ENCODE measurements around the gene PITPNC1.

The PITPNC1 gene

DNA sequence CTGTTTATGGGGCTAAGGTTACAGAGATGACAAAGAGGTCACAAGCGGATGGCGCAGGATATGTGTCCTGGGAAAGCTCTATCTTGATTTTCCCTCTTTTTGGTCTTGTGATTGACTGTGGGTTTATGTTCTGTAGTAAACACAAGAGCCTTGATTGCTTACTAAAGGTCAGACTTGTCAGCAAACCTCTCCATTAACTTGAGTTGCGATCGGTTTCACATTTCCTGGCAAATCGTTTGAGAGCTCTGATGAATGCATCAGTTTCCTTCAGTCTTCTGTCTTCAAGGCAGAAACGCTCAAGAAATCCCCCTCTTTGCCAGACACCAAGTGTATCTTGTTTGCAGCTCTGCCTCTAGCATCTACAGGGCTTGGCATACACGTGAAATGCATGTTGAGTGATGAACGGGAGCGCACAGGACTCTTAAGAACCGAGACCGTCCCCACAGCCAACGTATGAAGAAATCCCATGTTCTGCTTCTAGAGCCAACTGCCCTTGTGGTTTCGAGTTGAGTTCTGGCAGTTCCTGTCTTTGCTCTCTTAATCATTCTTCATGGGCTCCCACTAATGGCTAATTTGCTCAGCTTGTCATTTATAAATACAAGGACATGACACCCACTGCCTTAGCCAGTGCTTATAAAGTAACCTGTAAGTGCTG, 143.3 kb downstream of the PITPNC1 start:
- Histone ChIP-seq H3K9ac (no peak overlapping the region), H3K4me2 (no peak overlapping the region), H2AFZ (ENCODE audit: low read depth) (no peak overlapping the region), H3K4me1 (ENCODE audit: low read depth, poor library complexity, severe bottlenecking) (no peaks in the 10 kb centered on the region), H3K79me2 (ENCODE audit: insufficient read depth, low read depth) (peaks cover 15% of the 10 kb centered on the region; the same call in 1 of the 2 replicates), H3K27ac (no peak overlapping the region), H4K20me1 (ENCODE audit: insufficient read depth) (no peaks in the 10 kb centered on the region), H3K4me3 (IDR thresholded peaks at IDR 0.05; ENCODE audit: insufficient read depth, low read depth, low read length) (no peak overlapping the region), H3K36me3 (ENCODE audit: insufficient read depth) (no peaks in the 10 kb centered on the region), H3K27me3 (ENCODE audit: insufficient read depth, low read depth) (no peaks in the 10 kb centered on the region)
- TF ChIP-seq, protein P1, sequence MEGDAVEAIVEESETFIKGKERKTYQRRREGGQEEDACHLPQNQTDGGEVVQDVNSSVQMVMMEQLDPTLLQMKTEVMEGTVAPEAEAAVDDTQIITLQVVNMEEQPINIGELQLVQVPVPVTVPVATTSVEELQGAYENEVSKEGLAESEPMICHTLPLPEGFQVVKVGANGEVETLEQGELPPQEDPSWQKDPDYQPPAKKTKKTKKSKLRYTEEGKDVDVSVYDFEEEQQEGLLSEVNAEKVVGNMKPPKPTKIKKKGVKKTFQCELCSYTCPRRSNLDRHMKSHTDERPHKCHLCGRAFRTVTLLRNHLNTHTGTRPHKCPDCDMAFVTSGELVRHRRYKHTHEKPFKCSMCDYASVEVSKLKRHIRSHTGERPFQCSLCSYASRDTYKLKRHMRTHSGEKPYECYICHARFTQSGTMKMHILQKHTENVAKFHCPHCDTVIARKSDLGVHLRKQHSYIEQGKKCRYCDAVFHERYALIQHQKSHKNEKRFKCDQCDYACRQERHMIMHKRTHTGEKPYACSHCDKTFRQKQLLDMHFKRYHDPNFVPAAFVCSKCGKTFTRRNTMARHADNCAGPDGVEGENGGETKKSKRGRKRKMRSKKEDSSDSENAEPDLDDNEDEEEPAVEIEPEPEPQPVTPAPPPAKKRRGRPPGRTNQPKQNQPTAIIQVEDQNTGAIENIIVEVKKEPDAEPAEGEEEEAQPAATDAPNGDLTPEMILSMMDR (conservative IDR thresholded peaks at IDR 0.05; ENCODE audit: low read depth, low read length) = no peak

DNA sequence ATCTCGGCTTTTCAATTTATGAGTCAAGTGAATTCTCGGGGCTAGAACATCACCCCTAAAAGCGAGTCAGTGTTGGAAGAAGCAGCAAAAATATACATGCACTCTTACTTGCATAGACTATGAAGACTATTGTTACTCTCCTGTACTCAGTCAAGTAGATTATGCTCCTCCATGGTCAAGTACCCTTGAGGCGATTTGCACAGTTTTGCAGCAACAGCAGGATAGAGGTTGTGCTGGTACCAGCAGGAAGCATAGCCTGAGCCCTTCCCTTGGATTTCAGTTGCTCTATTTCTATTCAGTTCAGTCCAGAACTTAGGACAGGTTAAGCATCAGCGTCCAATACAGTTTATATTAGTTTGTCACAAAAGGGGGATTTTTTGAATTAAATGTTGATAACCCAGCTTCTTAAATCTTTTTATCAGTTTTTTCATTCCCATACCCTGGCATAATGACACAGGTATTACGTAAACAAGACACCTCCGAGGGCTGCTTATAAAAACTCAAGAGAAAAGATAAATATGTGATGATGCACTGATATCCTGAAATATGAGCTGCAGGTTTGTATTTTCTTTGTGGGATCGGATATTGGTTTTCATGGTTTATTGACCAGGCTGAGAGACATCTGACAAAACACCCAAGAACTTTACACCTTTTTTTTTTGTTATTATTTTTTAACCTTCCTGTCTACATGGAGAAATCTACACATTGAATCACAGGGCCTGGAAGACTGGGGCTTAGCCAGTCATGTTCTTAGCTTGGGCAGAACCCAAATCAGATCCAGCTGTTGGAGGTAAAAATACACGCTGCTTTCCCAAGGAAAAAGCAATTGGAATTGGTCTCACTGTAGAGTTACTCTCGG, 144.1 kb downstream of the PITPNC1 start:
- Histone ChIP-seq H3K27me3 (ENCODE audit: insufficient read depth, low read depth) (no peaks in the 10 kb centered on the region), H3K4me3 (IDR thresholded peaks at IDR 0.05; ENCODE audit: insufficient read depth, low read depth, low read length) (no peak overlapping the region), H3K9ac (no peak overlapping the region), H3K79me2 (ENCODE audit: insufficient read depth, low read depth) (peaks cover 15% of the 10 kb centered on the region; the same call in 1 of the 2 replicates), H4K20me1 (ENCODE audit: insufficient read depth) (no peaks in the 10 kb centered on the region), H3K4me2 (no peak overlapping the region), H3K4me1 (ENCODE audit: low read depth, poor library complexity, severe bottlenecking) (no peaks in the 10 kb centered on the region), H3K36me3 (ENCODE audit: insufficient read depth) (no peaks in the 10 kb centered on the region), H2AFZ (ENCODE audit: low read depth) (no peak overlapping the region), H3K27ac (no peak overlapping the region)
- TF ChIP-seq, protein P1 (conservative IDR thresholded peaks at IDR 0.05; ENCODE audit: low read depth, low read length) = no peak

DNA sequence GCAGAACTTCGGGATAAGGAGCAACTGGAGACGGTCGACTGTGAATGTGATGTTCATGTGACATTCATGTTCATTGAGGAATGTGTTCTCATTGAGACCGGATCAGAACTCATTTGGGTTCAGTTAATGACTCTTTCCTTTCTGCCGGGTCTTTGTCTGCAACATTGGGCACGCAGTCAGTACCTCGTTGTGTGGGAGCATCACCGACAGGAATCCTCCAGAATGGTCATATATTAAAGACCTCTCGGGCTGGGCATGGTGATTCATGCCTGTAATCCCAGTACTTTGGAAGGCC, 144.6 kb downstream of the PITPNC1 start:
- TF ChIP-seq, protein P1 (conservative IDR thresholded peaks at IDR 0.05; ENCODE audit: low read depth, low read length) = no peak
- H3K4me2 ChIP-seq = no peak overlapping the region
- H3K27me3 ChIP-seq (ENCODE audit: insufficient read depth, low read depth) = no peaks in the 10 kb centered on the region
- H3K36me3 ChIP-seq (ENCODE audit: insufficient read depth) = no peaks in the 10 kb centered on the region
- peaks cover 2% of the 10 kb centered on the region for H3K4me1 ChIP-seq (ENCODE audit: low read depth, poor library complexity, severe bottlenecking)
- no peak overlapping the region for H3K9ac ChIP-seq
- H2AFZ ChIP-seq (ENCODE audit: low read depth) = no peak overlapping the region
- peaks cover 15% of the 10 kb centered on the region; the same call in 1 of the 2 replicates for H3K79me2 ChIP-seq (ENCODE audit: insufficient read depth, low read depth)
- H3K27ac ChIP-seq = no peak overlapping the region
- no peak overlapping the region for H3K4me3 ChIP-seq (IDR thresholded peaks at IDR 0.05; ENCODE audit: insufficient read depth, low read depth, low read length)
- H4K20me1 ChIP-seq (ENCODE audit: insufficient read depth) = no peaks in the 10 kb centered on the region

DNA sequence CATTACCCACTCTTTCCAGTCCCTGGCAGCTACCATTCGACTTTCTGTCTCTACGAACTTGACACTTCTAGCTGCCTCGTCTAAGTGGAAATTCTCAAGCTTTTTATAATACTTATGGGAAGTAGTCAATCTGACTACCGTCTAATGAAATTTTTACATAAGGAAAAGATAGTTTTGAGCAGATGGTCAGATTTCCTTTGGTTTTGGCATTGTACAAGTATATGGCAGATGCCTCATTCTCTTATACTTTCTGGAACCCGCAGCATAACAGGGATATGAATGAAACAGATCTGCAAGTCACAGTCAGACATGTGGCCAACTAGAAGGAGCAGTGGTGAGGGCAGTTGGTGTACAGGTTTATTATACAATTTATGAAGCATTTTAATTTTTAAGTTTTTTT, 146.0 kb downstream of the PITPNC1 start:
- H3K4me1 ChIP-seq (ENCODE audit: low read depth, poor library complexity, severe bottlenecking) = peaks cover 3% of the 10 kb centered on the region
- H3K9ac ChIP-seq = no peak overlapping the region
- no peak overlapping the region for H3K27ac ChIP-seq
- H3K4me2 ChIP-seq = no peak overlapping the region
- H2AFZ ChIP-seq (ENCODE audit: low read depth) = no peak overlapping the region
- H3K36me3 ChIP-seq (ENCODE audit: insufficient read depth) = no peaks in the 10 kb centered on the region
- TF ChIP-seq, protein P1 (conservative IDR thresholded peaks at IDR 0.05; ENCODE audit: low read depth, low read length) = no peak
- H4K20me1 ChIP-seq (ENCODE audit: insufficient read depth) = no peaks in the 10 kb centered on the region
- H3K79me2 ChIP-seq (ENCODE audit: insufficient read depth, low read depth) = peaks cover 8% of the 10 kb centered on the region; the same call in 1 of the 2 replicates
- H3K4me3 ChIP-seq (IDR thresholded peaks at IDR 0.05; ENCODE audit: insufficient read depth, low read depth, low read length) = no peak overlapping the region
- H3K27me3 ChIP-seq (ENCODE audit: insufficient read depth, low read depth) = no peaks in the 10 kb centered on the region
